Stimulated activated CD4-positive, alpha-beta T cell treated with anti-CD3 and anti-CD28 coated beads, Interleukin-4, amount 100 ng/mL, for 48 hours (primary cell): ENCODE measurements around the gene GAS1.

ENCODE experiments used
- DNase-seq, 2 donors: peaks; one replicate each; pipeline ENCODE4 v3.0.0-alpha.2; 2020; ENCODE audit warnings: low read depth in 2 of 2

The GAS1 gene

DNA sequence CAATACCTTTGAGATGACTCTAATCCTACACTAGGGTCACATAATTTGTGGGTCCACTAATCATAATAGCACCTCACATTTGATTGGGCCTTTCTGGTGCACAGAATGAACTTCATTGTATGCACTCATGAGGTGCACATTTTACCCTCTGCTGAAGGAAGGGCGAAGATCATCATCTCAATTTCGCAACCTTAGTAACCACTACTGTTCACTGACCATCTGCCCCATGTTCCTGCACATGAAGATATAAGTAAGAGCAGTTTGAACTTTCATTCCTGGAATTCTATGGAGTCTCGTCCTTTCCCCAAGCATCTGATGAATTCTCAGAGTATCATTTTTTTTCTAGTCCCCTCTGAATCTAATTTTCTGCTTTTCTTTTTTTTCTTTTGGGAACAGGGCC, 21.2 kb downstream of the GAS1 start:
- DNase-seq, result no peak

DNA sequence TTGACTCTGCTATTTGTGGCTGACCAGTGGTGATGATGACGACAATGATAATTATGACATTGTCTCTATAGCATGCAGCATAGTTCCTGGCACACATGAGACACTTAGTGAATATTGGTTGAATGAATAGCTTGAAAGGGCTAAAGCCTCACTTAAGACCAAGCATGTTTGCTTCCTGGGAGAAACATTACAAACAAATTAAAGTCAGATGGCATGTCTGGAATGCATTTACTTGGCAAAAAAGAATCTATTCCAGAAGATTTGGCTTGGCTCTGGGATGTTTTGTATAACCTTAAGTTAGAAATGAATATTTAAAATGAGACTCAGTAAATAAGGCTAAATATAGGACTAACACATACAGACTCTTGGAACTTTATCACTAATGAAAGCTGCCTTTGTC, 21.6 kb downstream of the GAS1 start:
- DNase-seq, result no peak

DNA sequence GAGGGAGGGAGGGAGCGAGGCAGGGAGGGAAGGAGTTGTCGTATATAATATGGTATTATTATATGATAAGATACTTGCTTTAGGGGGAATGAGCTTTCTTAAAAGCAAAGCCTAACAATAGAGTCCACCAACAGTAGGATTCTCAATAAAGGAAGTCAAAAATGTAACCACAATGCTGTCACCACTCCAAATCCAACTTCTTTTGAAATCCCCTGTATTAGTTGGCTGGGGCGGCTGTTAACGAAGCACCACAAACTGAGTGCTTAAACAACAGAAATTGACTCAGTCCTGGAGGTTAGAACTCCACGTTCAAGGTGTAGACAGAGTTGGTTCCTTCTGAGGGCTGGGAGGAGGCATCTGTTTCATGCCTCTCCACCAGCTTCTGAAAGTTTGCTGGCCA, 23.1 kb downstream of the GAS1 start:
- no peak for DNase-seq

DNA sequence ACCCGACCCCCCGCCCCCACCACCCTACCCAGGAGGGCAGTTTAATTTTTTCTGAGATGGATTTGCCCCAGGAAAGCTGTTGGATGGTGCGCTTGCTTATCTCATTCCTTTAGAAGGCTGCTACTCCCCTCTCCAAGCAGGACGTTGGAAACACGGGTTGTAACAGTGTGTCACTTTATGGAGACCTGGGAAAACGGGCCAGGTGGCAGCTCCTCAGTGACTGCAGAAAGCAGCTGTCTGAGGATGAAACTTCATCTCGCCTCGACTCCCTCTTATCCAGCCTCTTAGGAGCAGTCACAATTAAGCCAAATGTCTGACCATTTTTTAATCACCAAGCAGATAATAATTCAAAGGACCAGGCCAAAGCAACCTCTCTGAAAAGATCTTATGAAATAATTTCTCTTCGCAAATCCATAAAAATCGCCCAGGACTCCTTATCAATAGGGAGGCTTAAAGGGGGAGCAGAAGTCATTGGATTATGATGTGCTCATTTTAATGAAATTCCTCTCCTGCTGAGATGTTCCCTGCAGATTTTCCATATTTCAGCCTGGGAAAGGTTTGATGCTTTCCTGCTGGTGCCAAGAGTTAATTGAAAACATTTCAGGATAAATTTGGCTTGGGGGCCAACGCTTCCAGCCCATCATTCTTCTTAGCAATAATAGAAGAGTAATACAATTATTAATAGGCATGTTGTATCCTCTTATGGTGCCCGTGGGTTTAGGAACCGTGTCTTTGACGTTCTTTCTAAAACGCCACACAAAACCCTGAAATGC, 26.0 kb downstream of the GAS1 start:
- DNase-seq, result no peak

DNA sequence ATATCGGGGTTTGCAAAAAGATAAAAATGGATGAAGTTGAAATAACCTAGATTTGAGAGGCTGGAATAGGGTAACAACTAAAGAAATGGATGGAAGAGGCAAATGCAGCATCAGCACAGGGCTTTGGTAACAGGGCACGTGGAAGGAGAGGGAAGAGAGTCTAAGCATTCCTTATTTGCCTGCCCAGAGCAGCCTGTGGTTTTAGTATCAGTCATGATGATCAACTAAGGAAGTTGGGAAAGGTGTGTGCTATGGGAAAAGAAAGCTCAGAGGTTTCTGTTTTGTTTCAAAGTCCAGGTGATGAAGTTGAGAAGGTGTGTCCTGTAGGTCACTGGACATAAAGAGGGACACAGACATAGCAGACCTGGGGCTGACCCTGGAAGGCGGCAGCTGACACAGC, 28.8 kb downstream of the GAS1 start:
- no peak for DNase-seq

DNA sequence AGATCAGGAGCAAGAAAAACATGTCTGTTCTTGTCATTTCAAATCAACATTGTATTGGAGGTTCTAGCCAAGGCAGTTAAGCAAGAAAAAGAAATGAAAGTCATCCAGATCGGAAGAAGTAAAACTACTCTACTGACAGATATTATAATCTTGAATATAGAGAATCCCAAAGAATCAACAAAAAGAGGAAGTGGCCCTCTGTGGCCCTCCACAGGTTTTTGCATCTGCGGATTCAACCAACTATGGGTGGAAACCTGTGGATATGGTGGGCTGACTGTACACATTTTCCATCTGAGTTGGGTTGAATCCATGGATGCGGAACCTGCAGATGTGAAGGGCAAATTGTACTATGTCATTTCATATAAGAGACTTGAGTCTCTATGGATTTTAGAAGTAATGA, 35.1 kb downstream of the GAS1 start:
- no peak for DNase-seq

DNA sequence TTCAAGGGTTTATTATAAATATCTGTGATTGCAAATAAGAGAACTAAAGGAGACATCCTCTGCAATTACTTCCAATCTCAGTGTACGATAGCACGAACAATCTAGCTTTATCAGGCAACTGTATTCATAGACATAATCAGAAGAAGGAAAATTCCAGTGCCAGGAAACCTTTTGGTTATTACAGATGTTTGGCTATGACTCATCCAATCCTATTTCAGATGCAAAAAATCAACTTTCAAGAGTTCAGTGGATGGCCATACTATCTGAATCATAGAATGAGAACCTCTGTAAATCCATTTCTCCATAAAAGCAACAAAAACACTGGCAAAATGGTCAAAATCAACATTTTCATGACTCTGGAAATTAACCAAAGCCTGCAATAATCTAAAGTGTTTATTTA, 37.9 kb downstream of the GAS1 start:
- no peak for DNase-seq

DNA sequence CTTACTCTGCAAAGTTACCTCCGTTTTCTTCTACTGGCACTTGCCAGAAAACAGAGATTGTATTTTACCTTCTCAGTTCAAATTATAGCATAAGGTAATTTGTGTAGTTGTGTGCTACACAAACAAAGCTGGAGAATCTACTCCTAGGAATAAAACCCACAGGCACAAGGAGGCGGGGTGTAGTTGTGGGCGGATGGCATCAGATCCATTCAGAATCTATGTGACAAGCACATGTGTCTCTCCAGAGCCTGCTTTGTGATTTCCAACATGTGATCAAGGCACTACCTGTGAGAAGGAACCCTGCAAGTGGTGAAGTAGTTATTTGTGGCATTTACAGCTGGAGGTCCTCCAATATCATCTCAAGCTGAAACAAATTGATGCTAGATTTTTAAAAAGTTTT, 39.0 kb downstream of the GAS1 start:
- DNase-seq, result no peak

DNA sequence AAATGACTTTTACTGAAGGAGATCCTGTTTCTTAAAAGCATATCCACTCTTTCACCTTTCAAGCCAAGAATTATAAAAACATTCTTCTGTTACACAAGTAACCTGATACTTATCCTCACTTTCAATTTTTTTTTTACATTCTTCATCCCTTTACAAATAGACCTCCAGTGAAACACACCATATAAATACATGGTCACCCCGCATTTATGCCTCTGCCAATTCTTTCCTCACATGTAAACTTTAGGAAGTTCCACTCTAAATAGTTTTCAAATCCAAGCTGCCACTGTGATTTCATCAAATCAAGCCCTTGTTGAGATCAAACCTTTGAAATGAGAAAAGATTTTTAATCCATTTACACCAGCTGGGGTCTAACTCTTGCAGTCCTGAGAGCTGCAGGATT, 40.0 kb downstream of the GAS1 start:
- DNase-seq, result no peak

DNA sequence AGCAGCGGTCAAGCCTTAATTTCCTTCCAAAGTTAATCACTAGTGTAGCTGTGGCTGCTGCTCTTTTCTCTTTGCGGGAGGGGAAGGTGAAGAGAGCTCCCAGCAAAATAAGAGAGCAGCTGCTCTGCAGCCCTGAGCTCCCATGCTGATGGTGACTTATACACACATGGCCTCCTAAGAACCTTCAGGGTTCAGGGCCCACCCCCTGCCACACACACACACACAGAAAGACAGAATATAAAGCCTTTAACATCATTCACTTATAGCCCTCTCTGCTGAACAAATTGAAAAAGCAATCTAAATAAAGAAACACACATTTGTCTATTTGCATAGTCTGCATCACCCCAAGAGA, 43.6 kb downstream of the GAS1 start:
- DNase-seq, result no peak

DNA sequence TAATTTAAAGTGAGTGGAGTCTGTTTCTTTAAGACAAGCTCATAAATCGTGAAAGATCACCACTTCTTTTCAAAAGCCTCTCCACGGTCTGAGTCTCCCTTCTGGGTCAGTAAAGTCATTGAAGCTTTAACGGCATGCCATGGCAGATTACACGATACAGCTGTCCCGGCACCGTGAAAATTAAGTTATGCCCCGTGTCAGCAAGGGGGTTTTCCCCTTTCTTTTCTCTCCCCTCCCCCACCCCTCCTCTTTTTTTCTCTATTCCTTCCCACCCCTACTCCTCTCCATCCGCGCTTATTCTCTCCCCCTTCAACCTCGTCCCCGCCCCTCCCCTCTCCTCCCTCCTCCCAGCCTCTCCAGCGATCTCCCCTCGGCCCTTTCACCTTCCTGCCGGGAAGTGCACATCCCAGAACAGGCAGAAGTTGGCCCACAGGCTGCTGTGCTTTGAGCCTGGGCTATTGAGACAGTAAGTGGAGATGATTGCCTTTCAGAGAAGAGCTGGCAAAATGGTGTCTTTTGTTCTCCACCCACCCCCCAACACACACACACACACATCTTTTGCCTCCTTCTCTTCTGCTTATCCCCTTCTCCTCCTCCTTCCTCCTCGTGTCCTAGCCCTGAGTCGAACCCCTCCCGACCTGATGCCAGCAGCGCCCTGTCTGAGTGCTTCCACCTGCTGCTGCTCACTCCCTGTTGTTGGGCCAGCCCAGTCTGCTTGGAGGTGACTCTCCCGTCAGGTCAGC, 44.1 kb downstream of the GAS1 start:
- DNase-seq, result no peak

DNA sequence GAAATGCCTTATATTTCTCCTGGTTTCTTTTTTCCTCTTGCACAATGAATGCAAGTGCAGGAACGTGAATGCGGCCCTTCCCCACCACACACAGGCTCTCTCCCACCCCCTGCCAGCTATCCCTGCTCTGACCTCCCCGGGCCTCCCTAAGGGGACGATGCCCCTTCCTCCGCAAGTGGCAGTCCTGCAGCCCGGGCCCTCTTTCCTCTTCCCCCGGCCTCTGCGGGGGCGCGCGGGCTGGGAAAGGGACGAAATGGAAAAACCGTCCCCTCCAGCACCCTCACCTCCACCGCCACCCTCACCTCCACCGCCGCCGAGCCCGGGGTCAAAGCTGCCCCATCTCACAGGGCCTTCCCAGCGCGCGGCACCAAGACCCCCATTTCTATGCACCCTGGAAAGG, 44.7 kb downstream of the GAS1 start:
- no peak for DNase-seq

DNA sequence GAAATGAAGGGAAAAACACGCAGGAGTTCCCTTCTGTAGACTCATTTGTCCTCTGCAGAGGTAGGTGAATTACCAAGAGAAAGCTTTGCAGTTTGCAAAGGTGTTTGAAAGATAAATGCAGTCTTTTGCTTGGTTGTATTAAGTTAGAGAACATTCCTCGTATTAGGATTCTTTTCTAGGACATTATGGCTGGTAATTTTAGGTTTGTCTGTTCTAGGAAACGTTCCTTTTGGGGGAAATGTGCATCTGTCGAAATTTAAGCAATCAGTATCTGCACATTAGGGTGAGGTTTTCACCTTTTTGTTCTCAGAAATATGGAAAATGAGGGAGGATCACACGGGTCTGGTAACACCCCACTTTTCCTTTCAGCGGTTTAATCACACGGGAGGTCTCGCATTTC, 45.1 kb downstream of the GAS1 start:
- no peak for DNase-seq

DNA sequence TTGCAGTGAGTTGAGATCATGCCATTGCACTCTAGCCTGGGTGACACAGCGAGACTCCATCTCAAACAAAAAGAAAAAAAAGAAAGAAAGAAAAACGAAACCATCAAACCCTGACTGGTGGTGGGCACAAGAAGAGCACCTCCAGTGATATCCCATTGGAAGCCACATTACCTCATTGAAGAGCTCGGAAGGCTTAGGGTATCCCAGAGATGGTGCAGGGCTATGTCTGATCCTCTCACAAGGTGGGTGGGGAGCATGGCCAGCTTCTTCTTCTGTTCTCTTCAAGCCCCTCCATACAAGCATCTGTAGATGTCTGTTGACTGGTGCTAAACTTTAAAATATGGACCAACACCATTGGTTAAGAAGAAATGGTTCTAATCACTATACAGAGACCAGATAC, 45.8 kb downstream of the GAS1 start:
- no peak for DNase-seq
